Tibial nerve (tissue), 4 donors: ENCODE results near the gene FOXD2. TPM values are rescaled to one million over a fixed set of nuclear protein-coding genes. Genes with fewer than 3 reads are reported as not detected.

Source experiments
- DNase-seq, 2 donors: peaks; one replicate each; pipeline ENCODE4 v3.0.0-alpha.2; 2019; ENCODE audit warnings: low spot score in 2 of 2
- H3K27ac ChIP-seq, 4 donors: fragments of 200-600 bp; sonication (generic) in 3 of 4; one replicate each; pipeline ENCODE4 v1.5.1; 2017 to 2019; ENCODE audit warnings: mild to moderate bottlenecking in 1 of 4
- H3K27me3 ChIP-seq, 2 donors: fragments of 200-600 bp; sonication (generic) in 1 of 2; one replicate each; pipeline versions ENCODE4 v1.5.1 to v1.6.0; 2017 to 2019
- H3K36me3 ChIP-seq, 3 donors: fragments of 200-600 bp; sonication (generic); one replicate each; pipeline ENCODE4 v1.5.1; 2018 to 2019
- H3K4me1 ChIP-seq, 4 donors: fragments of 200-600 bp; sonication (generic) in 3 of 4; one replicate each; pipeline ENCODE4 v1.5.1; 2017 to 2019
- H3K4me3 ChIP-seq, 4 donors: fragments of 200-600 bp; sonication (generic) in 3 of 4; one replicate each; pipeline ENCODE4 v1.5.1; 2017 to 2019; ENCODE audit warnings: mild to moderate bottlenecking in 1 of 4, moderate library complexity in 1 of 4
- H3K9me3 ChIP-seq, 4 donors: fragments of 200-600 bp; sonication (generic) in 3 of 4; one replicate each; pipeline ENCODE4 v1.5.1; 2017 to 2019
- EP300 ChIP-seq, 2 donors: sonication (generic); formaldehyde crosslinking; IDR thresholded peaks; one replicate each; pipeline ENCODE4 v1.6.1; 2017; ENCODE audit warnings: antibody characterized with exemption in 2 of 2, mild to moderate bottlenecking in 1 of 2
- POLR2A ChIP-seq, 2 donors: fragments of 450-650 bp; IDR thresholded peaks; one replicate each; pipeline ENCODE4 v1.6.1; 2017; ENCODE audit warnings: antibody characterized with exemption in 2 of 2, mild to moderate bottlenecking in 2 of 2, moderate library complexity in 2 of 2
- WGBS, 2 donors: methylation state at CpG; one replicate each; pipeline ENCODE4 v1.1.5; 2018; 5-methylcytosine and 5-hydroxymethylcytosine counted together
- total RNA-seq, 4 donors: library from RNA; depleted of rRNA; stranded (reverse); fragments of >200 nt; gene quantifications; one replicate each; pipeline ENCODE4 v1.1.0, GENCODE V29; 2016
- TF ChIP-seq, protein P1 (sequence below), 5 experiments: fragments of 200-600 bp in 3 of 5; fragments of 450-650 bp in 2 of 5; sonication (generic) in 3 of 5; IDR thresholded peaks; one replicate each; pipeline ENCODE4 v1.5.1; 2016 to 2019; ENCODE audit warnings: antibody characterized with exemption in 5 of 5, mild to moderate bottlenecking in 3 of 5, moderate library complexity in 2 of 5

FOXD2 gene
- total RNA-seq, 4 donors from 2014 or later: 11.7 to 34.7 (median 27.6) TPM

DNA sequence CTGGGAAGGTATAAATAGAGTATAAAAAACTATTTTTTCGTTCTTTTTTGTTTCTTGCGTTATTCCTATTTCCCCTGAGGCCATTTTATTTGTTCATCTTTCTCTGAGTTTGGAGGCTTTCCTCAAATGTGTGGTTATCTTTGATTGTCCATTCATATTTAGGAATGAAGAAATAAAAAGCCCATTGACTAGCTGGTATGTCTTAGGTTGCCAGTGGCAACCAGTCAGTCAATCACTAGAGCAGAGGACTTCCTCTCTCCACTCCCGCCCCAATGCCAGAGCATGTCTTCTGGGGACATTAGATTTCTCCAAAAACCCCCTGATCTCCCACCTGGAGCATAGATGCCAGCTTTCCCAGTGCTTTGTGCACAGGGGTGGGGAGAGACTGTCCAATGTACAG, 42.4 kb upstream of the FOXD2 start:
- H3K9me3 ChIP-seq: no peaks in the 10 kb centered on the region
- H3K4me1 ChIP-seq: no peaks in the 10 kb centered on the region
- WGBS, 2 donors: 33 to 41% methylated on average over 3 of the region's 3 CpGs
- H3K4me3 ChIP-seq: no peak overlapping the region
- H3K27me3 ChIP-seq: no peaks in the 10 kb centered on the region
- H3K27ac ChIP-seq: no peak overlapping the region
- H3K36me3 ChIP-seq: no peaks in the 10 kb centered on the region
- DNase-seq: no peak
- TF ChIP-seq, protein P1, sequence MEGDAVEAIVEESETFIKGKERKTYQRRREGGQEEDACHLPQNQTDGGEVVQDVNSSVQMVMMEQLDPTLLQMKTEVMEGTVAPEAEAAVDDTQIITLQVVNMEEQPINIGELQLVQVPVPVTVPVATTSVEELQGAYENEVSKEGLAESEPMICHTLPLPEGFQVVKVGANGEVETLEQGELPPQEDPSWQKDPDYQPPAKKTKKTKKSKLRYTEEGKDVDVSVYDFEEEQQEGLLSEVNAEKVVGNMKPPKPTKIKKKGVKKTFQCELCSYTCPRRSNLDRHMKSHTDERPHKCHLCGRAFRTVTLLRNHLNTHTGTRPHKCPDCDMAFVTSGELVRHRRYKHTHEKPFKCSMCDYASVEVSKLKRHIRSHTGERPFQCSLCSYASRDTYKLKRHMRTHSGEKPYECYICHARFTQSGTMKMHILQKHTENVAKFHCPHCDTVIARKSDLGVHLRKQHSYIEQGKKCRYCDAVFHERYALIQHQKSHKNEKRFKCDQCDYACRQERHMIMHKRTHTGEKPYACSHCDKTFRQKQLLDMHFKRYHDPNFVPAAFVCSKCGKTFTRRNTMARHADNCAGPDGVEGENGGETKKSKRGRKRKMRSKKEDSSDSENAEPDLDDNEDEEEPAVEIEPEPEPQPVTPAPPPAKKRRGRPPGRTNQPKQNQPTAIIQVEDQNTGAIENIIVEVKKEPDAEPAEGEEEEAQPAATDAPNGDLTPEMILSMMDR (IDR thresholded peaks at IDR 0.05): no peak
- no peak for TF ChIP-seq EP300 (IDR thresholded peaks at IDR 0.05)
- TF ChIP-seq POLR2A (IDR thresholded peaks at IDR 0.05): no peak

- no peak overlapping the region for H3K27ac ChIP-seq
- no peak overlapping the region for H3K4me3 ChIP-seq
- no peaks in the 10 kb centered on the region for H3K36me3 ChIP-seq
- no peaks in the 10 kb centered on the region for H3K27me3 ChIP-seq
- H3K4me1 ChIP-seq: no peaks in the 10 kb centered on the region
- WGBS, 2 donors: 82 to 96% methylated on average over 5 to 6 of the region's 6 CpGs
- TF ChIP-seq EP300 (IDR thresholded peaks at IDR 0.05): no peak
- no peak for TF ChIP-seq POLR2A (IDR thresholded peaks at IDR 0.05)
- TF ChIP-seq, protein P1 (IDR thresholded peaks at IDR 0.05): no peak
- no peak for DNase-seq
- no peaks in the 10 kb centered on the region for H3K9me3 ChIP-seq
These were observed 41.1 kb upstream of the FOXD2 start for GRCh38 chr1:47396671-47397196.

DNA sequence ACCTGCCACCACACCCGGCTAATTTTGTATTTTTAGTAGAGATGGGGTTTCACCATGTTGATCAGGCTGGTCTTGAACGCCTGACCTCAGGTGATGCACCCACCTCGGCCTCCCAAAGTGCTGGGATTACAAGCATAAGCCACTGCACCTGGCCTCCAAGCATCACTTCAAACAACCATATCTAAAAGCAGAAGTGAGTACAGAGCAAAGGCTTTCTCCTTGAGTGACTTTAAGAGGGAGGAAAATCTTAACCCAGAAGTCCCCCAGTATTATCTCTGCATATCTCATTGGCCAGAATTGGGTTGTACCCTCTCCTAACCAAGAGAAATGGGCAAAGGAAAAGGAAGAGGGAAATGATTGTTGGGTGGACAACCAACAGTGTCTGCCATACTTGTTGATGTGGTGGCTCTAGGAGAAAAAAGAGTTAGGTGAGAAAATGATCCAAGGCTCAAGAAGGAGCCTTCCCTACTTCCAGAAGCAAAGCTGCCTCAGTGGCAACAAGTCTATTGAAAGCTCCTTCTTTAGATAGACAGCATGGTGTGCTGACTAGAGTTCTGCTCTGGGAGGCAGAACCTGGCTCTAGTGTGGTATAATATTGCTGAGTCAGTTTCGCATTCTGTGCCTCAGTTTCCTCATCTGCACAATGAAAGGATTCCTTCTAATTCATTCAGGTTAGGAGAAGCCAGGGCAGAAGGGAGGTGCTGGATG, 38.6 kb upstream of the FOXD2 start:
- TF ChIP-seq, protein P1 (IDR thresholded peaks at IDR 0.05): no peak
- TF ChIP-seq POLR2A (IDR thresholded peaks at IDR 0.05): no peak
- no peak for TF ChIP-seq EP300 (IDR thresholded peaks at IDR 0.05)

GRCh38 chr1:47399846-47400155, 38.0 kb upstream of the FOXD2 start:
- DNase-seq: no peak
- no peak for TF ChIP-seq POLR2A (IDR thresholded peaks at IDR 0.05)
- TF ChIP-seq, protein P1 (IDR thresholded peaks at IDR 0.05): no peak
- TF ChIP-seq EP300 (IDR thresholded peaks at IDR 0.05): no peak
- 84 to 87% methylated on average over 4 of the region's 4 CpGs for WGBS, 2 donors

More for the DNA sequence above, 38.6 kb upstream of the FOXD2 start:
- Histone ChIP-seq H3K4me3 (no peak overlapping the region), H3K27ac (no peak overlapping the region), H3K36me3 (no peaks in the 10 kb centered on the region), H3K27me3 (no peaks in the 10 kb centered on the region), H3K9me3 (no peaks in the 10 kb centered on the region), H3K4me1 (no peaks in the 10 kb centered on the region)
- no peak for DNase-seq
- 93 to 94% methylated on average over 4 of the region's 4 CpGs for WGBS, 2 donors

DNA sequence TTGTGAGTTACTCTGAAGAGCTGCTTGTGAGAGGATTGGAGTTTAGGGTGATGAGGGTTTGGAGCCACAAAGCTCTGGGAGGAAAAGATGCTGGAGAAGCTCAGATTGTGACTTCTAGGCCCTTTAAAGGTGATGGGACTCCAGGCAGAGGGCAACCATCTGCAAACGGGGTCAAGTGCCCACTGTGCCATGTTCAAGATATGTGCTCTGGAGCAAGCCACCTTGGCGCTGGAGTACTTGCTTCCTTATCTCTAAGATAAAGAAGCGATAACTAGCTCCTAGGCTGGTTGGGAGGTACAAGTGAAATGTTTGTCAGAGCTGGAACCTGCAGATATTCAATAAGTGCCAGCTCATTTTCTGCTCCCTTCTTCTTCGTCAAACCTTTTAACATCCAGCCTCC, 36.1 kb upstream of the FOXD2 start:
- Histone ChIP-seq H3K36me3 (no peaks in the 10 kb centered on the region), H3K4me3 (no peak overlapping the region), H3K27me3 (no peaks in the 10 kb centered on the region), H3K27ac (no peak overlapping the region), H3K4me1 (no peaks in the 10 kb centered on the region), H3K9me3 (no peaks in the 10 kb centered on the region)
- TF ChIP-seq, protein P1 (IDR thresholded peaks at IDR 0.05): no peak
- TF ChIP-seq POLR2A (IDR thresholded peaks at IDR 0.05) (no peak), EP300 (IDR thresholded peaks at IDR 0.05) (no peak)
- WGBS, 2 donors: 91 to 96% methylated on average over 4 of the region's 4 CpGs
- no peak for DNase-seq

More at GRCh38 chr1:47399846-47400155, 38.0 kb upstream of the FOXD2 start:
- H3K4me1 ChIP-seq: no peaks in the 10 kb centered on the region
- no peaks in the 10 kb centered on the region for H3K9me3 ChIP-seq
- no peaks in the 10 kb centered on the region for H3K27me3 ChIP-seq
- no peaks in the 10 kb centered on the region for H3K36me3 ChIP-seq
- no peak overlapping the region for H3K27ac ChIP-seq
- H3K4me3 ChIP-seq: no peak overlapping the region
